Superior temporal gyrus (tissue), 1 donor: Measurements from ENCODE around the gene SP9.
"Not testable (repeated sequence)": the region's sequence is repeated elsewhere in the genome, so short reads cannot be mapped to it uniquely, and the experiment has no call there.

Experiments used
- DNase-seq: peaks from one replicate; pipeline ENCODE4 v3.0.0-alpha.2; 2016; ENCODE audit errors: extremely low spot score

SP9 gene

GRCh38 chr2:174344716-174345461, 10.1 kb downstream of the SP9 start:
- no peak for DNase-seq

GRCh38 chr2:174350018-174350417, 15.3 kb downstream of the SP9 start:
- peak; percentile 57 for DNase-seq

- no peak for DNase-seq
Measured at GRCh38 chr2:174350593-174351181, 15.9 kb downstream of the SP9 start.

GRCh38 chr2:174353004-174353403, 18.2 kb downstream of the SP9 start:
- DNase-seq: no peak

GRCh38 chr2:174356347-174356746, 21.6 kb downstream of the SP9 start:
- no peak for DNase-seq

DNA sequence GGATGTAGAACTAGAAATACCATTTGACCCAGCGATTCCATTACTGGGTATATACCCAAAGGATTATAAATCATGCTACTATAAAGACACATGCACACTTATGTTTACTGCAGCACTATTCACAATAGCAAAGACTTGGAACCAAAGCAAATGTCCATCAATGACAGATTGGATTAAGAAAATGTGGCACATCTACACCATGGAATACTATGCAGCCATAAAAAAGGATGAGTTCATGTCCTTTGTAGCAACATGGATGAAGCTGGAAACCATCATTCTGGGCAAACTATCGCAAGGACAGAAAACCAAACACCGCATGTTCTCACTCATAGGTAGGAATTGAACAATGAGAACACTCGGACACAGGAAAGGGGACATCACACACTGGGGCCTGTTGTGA, 24.9 kb downstream of the SP9 start:
- not testable (repeated sequence) for DNase-seq

DNA sequence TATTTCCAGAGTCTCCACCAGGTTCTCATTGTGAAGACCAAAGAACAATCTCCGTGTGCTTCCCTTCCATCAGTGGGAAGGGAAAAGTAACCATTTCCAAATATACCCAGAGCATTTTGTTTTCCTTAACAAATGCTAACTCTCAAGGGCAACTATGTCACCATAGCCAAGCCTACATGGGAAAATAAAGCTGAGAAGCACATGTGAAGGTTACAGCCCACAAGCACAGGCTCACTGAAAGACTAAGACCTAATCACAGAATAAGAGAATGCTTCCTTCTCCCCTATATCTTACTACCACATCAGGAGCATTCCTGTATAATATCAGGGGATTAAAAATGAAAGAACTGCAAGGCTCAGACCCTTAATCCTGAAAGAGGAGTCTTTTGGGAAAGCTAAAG, 28.2 kb downstream of the SP9 start:
- DNase-seq: no peak

GRCh38 chr2:174363492-174364225, 28.9 kb downstream of the SP9 start:
- DNase-seq: not testable (repeated sequence)

- no peak for DNase-seq
Measured at GRCh38 chr2:174364628-174365027, 29.9 kb downstream of the SP9 start.

- no peak for DNase-seq
Measured at GRCh38 chr2:174365571-174365970, 30.8 kb downstream of the SP9 start.

- no peak for DNase-seq
Measured at GRCh38 chr2:174368691-174369090, 33.9 kb downstream of the SP9 start.

GRCh38 chr2:174376967-174377366, 42.2 kb downstream of the SP9 start:
- DNase-seq: no peak

DNA sequence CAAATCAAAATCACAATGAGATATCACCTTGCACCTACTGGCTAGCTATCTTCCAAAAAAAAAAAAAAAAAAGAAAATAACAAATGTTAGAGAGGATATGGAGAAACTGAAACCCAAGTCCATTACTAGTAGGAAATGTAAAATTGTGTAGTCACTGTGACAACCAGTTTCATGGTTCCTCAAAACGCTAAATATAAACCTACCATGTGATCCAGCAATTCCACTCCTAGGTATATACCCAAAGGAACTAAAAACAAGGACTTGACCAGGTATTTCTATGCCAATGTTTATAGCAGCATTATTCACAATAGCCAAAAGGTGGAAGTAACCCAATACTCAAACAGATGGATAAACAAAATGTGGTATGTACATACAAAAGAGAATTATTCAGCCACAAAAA, 49.0 kb downstream of the SP9 start:
- no peak for DNase-seq

DNA sequence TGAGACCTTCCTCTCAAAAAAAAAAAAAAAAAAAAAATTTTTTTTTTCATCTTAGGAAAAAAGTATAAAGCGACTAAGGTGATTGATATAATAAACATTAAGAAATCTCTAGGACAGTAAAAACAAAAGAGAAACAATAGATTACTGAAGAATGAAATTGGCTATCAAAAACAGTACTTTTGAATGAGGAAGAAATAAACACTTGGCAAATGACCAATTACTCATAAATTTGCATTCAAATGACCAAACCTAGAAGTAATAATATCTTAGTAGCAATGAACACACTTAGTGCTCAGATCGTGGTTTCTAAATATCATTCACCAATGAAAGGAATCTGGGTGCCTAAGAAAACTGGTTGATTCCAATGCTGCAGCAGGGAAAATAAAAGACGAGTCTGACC, 50.4 kb downstream of the SP9 start:
- DNase-seq: no peak
